ENCODE results near the gene ULBP2.
"Not testable (repeated sequence)": the region's sequence is repeated elsewhere in the genome, so short reads cannot be mapped to it uniquely, and the experiment has no call there.

The ULBP2 gene

GRCh38 chr6:149909701-149910470 lies 31.9 kb upstream of the ULBP2 start:
- no peak for DNase-seq

GRCh38 chr6:149910721-149911151 lies 31.1 kb upstream of the ULBP2 start:
- no peak for DNase-seq

GRCh38 chr6:149912680-149913079 lies 29.1 kb upstream of the ULBP2 start:
- DNase-seq = not testable (repeated sequence)

- no peak for DNase-seq
These were observed 28.7 kb upstream of the ULBP2 start for GRCh38 chr6:149913085-149913484.

- no peak for DNase-seq
These were observed 28.1 kb upstream of the ULBP2 start for GRCh38 chr6:149913540-149914240.

- DNase-seq = no peak
These were observed 25.6 kb upstream of the ULBP2 start for GRCh38 chr6:149915970-149916865.

- no peak for DNase-seq
These were observed 24.1 kb upstream of the ULBP2 start for GRCh38 chr6:149917679-149918078.

- DNase-seq = no peak
These were observed 23.5 kb upstream of the ULBP2 start for GRCh38 chr6:149918151-149918905.

GRCh38 chr6:149919126-149919833 lies 22.5 kb upstream of the ULBP2 start:
- not testable (repeated sequence) for DNase-seq

GRCh38 chr6:149919834-149920225 lies 22.0 kb upstream of the ULBP2 start:
- DNase-seq = no peak

- no peak for DNase-seq
These were observed 20.5 kb upstream of the ULBP2 start for GRCh38 chr6:149921361-149921760.

- DNase-seq = not testable (repeated sequence)
These were observed 19.7 kb upstream of the ULBP2 start for GRCh38 chr6:149922091-149922490.

GRCh38 chr6:149922642-149923326 lies 19.0 kb upstream of the ULBP2 start, which contains the start of gene RAET1G:
TSS of gene RAET1G (minus strand) at chr6:149923121. CDS start at chr6:149923010, 111 bp downstream.
- DNase-seq = peak; percentile 87

- DNase-seq = no peak
These were observed 18.4 kb upstream of the ULBP2 start for GRCh38 chr6:149923327-149923986.

GRCh38 chr6:149924206-149924932 lies 17.4 kb upstream of the ULBP2 start:
- no peak for DNase-seq

GRCh38 chr6:149924933-149925252 lies 16.9 kb upstream of the ULBP2 start:
- DNase-seq = no peak

- peak; percentile 65 for DNase-seq
These were observed 16.4 kb upstream of the ULBP2 start for GRCh38 chr6:149925253-149925973.

GRCh38 chr6:149925974-149926777 lies 15.6 kb upstream of the ULBP2 start:
- peak; percentile 85 for DNase-seq
